NCI-H1105 treated with DMSO at 0.1 percent for 48 hours (cell line): ENCODE data around the gene CENPA.
"Not testable (repeated sequence)": the region's sequence is repeated elsewhere in the genome, so short reads cannot be mapped to it uniquely, and the experiment has no call there.

Source experiments
- DNase-seq: peaks from one replicate; lab custom pipeline; 2025; lab: John Stamatoyannopoulos, UW

Gene CENPA

DNA sequence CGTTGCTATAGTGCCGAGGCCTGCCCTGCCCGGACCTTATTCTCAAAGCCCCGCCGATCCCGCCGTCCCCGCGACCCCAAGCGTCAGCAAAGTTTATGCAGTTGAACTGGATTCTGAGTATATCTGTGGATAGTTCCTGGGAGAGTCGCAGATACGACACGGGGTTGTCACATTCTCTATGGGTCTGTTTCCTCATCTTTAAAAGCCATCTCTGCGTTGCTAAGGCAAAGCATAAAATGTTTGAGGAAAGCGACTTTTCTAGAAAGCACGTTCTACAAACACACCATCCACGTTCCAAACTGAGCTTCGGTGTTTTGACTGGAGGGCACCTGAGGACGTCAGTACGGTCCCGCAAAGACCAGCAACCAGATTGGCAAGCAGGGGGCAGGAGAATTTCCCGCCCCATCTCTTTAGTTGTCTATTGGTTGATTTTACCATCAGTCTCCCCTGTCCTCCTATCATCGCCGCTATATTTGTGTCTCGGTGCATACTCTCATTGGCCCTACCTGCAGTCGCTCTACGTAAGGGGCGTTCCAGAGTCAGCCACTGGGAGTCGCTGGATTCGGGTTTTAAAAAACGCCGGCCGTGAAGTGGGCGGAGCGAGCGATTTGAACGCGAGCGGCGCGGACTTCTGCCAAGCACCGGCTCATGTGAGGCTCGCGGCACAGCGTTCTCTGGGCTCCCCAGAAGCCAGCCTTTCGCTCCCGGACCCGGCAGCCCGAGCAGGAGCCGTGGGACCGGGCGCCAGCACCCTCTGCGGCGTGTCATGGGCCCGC is at the start of gene CENPA:
TSS of gene CENPA (plus strand) at position 626 of the 776 bp plus-strand sequence. CDS start at position 767, 141 bp downstream.
- peak; percentile 96 for DNase-seq

DNA sequence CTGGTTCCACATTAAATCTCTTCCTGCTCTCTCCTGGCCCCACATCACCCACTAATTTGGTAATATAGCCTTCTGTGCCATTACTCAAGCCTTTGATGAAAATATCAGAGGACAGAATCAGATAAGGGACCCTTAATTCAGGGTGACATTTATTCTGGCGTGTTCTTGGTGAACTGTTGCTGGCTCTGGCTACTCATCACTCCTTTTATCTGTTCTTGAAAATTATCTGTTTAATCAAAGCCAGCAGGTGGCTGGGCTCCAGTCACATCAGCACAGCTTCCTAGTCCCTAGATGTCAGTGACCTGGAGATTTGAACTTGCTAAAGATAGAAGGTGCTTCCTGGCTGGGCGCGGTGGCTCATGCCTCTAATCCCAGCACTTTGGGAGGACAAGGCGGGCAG is 48.6 kb upstream of the CENPA start:
- no peak for DNase-seq

DNA sequence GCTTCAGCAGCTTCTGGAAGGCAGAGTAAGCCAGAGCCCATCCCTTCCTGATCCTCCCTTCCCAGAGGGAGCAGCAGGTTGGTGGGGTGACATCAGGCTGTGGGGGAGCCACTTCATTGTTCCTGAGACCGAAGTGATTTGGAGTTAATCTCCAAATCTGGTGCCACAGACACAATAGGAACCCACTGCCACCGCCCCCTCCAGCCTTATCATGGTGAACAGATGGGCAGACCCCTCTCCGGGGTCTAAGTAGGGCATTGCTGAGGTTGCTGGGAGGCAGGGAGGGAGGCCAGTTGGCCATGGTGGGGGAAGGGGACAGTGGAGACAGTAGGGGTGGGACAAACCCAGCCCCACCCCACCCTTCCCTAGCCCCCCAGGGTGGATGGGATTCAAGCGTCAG is 47.4 kb upstream of the CENPA start:
- no peak for DNase-seq

DNA sequence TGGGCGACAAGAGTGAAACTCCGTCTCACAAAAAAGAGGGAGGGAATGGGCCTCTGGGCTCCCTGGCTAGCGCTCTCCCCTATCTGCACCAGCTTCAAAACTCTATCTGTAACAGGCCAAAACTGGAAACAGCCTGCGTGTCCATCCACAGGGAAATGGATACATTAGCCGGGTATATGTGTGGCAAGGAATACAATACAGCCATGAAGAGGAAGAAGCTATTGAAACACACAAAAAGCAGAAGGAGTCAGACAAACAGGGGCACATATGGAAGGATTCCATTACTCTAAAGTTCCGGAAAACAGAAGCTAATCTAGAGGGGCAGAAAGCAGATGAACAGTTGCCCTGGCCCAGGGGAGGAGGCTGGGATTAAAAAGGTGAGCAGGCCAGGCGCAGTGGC is 46.3 kb upstream of the CENPA start:
- DNase-seq: no peak

DNA sequence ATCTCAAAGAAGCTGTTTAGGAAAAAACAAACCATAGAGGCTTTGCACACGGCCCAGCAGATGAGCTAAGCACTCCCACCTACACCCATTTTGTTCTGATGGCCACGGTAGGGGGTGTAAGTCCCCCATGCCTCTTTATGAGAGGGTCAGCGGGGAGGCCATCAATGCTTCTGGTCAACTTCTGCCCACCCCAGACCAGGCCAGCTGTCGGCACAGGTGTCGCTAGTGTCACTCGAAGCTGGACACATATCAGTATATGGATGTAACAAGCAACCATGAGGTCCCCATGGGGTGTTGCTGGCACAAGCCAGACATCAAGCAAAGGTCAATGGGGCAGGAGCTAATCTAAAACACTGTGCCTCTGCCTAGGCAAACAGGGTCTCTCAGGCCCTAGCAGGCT is 45.5 kb upstream of the CENPA start:
- no peak for DNase-seq

DNA sequence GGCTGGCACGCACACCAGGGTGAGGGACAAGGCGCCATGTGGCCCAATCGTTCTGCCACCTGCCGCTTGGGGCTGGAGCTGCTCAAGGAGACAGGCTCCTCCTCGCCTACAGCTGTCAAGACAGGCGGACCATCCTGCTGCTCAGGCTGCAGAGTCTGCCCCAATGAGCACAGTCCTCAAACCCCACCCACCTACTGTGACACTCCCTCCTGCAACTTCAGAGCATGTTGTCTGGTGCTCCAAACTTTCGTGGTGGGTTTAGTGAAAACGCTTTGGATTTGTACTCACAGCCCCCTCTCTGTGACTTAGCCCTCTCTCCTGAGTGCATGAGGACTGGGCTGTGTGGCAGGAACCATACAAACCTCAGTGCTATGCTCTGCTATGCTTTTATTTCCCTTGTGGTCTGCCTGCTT is 45.0 kb upstream of the CENPA start:
- DNase-seq: no peak

DNA sequence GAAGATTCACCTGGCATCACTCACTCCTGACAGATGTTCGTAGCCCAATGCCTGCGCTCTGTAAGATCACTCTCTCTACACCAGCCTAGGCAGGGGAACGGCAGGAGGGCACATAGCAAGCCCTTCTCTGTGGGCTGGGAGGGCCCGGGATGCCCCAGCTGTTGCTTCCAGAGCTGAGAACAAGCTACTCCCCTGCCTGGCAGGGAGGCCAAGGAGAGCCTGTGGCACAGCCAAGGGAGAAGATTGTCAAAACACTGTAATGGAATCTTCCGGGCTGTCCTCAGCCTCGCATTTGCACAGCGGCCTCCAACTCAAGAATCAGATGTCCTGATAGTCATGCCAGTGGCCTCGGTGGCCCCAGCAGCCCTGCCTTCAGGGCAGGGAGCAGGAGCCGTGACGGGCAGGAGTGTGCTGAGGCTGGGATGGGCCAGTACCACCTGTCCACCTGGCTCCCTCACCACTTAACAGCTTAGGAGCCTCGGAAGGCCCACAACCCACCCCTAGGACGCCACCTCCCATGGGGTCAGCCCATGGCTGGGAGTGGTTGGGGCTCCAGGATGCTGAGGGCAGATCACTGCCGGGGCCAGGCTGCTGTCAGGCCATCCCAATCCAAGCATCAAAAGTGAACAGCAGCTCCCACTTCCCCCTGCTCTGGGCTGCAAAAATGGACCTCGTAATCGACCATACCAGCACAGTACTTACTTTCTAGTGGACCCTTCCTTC is 43.6 kb upstream of the CENPA start:
- DNase-seq: no peak

DNA sequence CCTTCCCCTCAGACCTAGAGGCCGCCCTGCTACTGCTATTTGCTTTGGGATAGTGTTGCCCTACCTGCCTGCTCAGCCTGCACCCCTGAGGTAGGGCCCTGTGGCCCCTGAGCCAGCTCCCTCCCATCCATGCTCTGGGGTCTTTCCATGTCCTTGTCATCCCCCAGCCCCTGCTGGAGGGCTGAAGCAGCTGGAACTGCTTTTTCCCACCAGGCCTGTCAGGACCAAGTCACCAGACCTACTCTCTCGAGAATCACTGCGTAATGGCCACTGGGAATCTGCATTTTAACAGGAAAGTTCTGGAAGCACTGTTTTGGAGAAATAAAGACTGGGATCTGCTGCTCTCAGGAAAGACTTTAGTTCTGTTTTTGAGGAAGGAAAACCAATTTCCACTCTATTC is 42.0 kb upstream of the CENPA start:
- DNase-seq: no peak

DNA sequence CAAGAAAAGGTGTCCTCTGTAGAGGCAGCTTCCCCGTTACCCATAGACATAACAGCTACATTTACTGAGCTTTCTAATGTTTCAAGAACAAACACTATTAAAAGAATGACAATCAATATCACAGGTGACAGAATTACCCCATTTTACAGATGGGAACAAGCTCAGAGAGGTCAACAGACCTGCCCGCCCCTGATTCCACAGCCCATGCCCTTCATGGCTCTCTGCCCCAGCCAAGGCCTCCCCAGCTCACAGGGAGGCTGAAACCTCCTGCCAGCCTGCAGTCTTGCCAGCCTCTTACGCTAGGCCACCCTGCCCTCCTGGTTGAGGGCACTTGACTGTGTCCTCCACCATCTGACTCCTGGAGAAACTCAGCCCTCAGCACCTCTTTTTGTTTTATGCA is 40.9 kb upstream of the CENPA start:
- DNase-seq: no peak

DNA sequence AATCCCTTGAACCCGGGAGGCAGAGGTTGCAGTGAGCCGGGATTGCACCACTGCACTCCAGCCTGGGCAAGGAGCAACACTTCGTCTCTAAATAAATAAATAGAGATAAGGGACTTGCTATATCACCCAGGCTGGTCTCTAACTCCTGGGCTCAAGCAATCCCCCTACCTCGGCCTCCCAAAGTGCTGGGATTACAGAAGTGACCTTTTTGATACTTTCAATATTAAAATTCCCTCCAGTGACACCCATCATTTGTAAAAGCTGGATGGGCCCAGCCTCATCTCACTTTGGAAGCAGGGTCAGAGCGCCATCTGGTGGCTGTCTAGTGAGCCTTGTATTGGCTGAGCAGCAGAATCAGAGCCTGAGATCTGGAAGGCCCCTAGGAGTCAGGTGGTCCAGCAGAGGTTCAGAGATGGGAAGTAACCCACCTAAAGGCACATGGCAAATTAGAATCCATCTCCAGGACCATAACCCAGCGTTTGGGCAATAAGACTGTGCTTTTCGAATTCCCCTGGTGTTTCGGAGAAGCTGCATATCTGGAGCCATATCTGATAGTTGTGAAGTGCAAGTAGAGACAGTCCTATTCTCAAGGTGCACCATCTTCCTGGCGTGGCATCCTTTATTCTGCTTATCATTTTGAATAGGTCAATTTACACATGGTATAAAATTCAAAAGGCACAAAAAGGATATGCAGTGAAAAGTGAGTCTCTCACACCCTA is 40.1 kb upstream of the CENPA start:
- peak; percentile 61 for DNase-seq

DNA sequence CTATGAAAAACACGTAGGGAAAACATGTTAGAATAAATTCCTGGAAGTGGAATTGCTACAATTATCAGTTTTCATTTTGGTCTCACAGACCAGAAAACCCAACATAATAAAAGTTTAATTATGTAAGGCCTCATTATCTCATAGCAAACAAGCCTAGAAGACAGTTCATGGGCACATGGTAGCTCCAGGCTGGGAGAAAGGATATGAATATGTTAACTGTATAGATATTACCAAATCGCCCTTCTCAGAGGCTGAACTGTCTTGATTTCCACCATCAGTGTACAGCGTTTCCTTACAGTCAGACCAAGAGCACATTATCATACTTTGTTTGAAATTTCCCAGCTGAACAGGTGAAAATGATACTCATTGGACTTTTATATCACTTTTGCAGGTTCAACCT is 38.9 kb upstream of the CENPA start:
- DNase-seq: no peak

DNA sequence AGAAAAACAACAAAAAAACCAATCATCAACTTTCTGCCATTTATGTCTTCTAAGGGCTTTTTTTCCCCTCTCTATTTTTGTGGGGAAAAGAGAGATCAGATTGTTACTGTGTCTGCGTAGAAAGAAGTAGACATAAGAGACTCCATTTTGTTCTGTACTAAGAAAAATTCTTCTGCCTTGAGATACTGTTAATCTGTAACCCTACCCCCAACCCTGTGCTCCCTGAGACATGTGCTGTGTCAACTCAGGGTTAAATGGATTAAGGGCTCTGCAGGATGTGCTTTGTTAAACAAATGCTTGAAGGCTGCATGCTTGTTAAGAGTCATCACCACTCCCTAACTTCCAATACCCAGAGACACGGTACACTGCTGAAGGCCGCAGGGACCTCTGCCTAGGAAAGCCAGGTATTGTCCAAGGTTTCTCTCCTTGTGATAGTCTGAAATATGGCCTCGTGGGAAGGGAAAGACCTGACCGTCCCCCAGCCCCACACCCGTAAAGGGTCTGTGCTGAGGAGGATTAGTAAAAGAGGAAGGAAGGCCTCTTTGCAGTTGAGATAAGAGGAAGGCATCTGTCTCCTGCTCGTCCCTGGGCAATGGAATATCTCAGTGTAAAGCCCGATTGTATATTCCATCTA is 36.0 kb upstream of the CENPA start:
- not testable (repeated sequence) for DNase-seq

DNA sequence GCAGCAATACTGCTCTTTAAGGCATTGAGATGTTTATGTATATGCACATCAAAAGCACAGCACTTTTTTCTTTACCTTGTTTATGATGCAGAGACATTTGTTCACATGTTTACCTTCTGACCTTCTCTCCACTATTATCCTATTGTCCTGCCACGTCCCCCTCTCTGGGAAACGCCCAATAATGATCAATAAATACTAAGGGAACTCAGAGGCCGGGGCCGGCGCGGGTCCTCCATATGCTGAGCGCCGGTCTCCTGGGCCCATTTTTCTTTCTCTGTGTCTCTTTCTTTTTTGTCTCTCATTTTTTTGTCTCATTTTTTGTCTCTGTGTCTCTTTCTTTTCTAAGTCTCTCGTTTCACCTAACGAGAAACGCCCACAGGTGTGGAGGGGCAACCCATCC is 35.4 kb upstream of the CENPA start:
- not testable (repeated sequence) for DNase-seq

DNA sequence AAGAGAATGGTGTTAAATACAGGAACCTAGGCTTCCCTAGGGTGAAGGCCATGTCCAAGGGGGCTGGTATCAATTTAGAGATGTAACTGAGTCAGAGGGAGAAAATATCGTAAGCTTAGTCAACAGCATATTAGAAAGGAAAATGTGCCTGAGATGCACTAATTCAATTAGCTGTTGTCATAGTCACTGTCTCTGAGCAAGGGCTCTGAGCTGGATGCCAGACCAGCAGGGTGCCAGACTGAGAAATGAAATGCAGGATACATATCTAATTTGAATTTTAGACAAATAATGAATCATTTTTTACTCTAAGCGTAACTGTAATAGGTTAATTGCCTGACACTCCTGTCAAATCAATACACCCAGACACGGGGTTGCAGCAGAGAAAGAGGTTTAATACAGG is 33.2 kb upstream of the CENPA start:
- no peak for DNase-seq

DNA sequence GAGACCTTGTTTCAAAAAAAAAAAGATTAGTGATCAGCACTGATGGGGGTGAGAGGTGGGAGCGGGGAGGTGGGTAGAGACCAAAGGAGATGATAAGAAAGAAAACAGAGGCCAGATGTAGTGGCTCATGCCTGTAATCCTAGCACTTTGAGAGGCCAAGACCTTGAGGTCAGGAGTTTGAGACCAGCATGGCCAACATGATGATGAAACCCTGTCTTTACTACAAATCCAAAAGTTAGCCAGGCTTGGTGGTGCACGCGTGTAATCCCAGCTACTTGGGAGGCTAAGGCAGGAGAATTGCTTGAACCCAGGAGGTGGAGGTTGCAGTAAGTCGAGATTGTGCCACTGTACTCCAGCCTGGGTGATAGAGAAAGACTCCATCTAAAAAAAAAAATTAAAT is 31.3 kb upstream of the CENPA start:
- DNase-seq: no peak

DNA sequence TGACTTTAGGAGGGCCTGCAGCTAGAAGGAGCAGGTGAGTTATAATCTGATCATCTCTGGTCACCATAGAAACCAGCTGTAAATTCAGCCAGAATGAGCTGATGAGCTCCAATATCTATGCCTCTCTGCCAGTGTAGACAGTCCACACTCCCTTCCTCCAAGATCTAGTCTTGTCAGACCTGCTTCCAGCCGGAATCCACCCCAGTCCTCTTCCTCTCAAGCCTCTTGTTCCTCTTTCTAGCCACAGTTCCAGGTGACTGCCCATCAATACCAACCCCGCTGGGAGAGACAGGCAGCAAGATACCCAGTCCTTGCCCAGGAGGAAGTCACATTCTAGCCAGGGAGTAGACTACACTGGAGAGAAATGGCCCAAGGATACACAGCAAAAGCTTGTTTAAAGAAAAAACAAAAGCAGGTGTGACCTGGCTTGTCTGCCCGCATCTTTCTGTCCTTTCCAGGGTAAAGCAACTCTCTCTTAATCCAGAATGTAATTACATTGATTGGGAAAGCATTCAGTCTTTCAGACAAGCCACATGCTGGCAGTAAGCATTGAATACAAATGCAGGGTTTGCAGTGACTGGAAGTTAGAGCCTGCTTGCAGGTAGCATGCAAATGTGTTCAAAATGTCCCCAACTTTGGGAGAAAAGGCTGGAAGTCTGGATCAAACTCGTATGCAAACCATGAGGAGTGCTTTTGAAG is 30.7 kb upstream of the CENPA start:
- no peak for DNase-seq

DNA sequence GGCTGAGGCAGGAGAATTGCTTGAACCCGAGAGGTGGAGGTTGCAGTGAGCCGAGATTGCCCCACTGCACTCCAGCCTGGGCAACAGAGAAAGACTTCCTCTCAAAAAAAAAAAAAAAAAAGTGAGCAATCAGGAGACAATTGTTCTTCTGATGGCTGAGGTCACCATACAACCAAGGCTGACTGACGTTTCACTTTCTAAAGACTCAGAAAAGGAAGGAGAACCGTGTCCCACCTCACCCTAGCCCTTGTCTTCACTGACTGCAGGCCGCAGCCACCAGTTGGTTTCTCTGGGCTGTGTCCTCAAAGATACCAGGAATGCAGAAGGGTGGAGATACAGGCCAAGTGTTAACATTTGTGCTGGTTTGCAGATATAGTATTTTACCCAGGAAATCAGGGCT is 29.5 kb upstream of the CENPA start:
- DNase-seq: no peak

DNA sequence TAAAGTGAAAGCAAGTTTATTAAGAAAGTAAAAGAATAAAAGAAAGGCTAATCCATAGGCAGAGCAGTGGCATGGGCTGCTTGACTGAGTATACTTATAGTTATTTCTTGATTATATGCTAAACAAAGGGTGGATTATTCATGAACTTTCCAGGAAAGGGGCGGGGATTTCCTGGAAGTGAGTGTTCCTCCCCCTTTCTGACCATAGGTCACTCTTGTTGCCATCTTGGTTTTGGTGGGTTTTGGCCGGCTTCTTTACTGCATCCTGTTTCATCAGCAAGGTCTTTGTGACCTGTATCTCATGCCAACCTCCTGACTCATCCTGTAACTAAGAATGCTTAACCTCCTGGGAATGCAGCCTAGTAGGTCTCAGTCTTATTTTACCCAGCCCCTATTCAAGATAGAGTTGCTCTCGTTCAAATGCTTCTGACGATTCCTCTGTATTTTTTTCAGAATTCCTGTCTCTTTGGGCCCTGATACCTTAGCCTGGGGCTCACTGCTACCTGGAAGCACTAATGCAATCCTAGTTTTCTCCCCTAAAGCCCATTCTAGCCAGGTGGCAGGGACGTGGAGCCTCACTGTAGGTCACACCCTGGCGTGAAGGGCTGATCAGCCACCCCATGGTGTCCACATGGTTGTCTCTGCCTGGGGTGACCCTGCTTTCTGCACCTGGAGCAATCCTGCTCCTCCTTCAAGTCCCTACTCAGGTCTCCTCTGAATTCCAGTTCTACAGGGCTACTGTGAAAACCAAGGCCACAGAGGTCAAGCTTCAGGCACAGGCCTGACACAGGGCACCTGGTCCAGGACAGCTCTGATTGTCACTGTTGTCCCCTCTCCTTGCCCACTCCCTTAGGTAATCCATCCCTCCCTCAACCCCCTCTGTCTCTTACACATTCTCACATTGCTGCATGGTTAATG is 27.7 kb upstream of the CENPA start:
- no peak for DNase-seq

DNA sequence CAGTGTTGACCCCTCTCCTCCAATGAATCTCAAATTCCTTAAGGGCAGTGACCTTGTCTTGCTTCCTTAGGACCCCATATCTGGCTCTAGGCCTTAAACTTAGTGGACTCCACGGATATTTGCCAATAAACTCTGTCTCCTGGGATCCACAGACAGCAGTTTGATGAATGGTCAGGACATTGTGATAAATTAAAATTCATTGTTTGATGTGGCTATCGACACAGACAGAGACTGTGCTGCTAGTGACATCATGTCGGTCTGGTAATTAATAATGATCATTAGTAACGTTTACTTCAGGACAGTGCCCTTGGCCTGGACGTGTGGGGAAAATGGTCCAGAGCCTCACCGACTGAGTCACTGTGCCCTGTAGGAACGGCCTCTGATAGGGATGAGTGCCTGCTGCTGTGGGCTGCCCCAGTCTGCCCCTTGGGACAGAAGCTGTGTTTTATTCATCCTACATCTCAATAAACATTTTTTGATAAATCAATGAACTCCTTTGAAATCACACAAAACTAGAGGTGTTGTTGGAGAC is 27.0 kb upstream of the CENPA start:
- DNase-seq: no peak

DNA sequence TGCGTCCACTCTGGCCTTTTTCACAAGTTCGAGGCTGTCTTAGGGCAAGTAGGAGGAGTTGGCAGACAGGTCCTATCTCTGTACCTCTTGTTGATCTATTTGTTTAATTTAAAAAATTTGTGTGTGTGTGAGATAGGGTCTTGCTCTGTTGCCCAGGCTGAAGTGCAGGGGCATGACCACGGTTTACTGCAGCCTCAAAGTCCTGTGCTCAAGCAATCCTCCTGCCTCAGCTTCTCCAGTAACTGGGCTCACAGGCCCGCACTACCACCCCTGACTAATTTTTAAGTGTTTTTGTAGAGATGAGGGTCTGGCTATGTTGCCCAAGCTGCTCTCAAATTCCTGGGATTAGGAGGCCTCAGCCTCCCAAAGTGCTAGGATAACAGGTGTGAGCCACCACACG is 26.0 kb upstream of the CENPA start:
- no peak for DNase-seq

DNA sequence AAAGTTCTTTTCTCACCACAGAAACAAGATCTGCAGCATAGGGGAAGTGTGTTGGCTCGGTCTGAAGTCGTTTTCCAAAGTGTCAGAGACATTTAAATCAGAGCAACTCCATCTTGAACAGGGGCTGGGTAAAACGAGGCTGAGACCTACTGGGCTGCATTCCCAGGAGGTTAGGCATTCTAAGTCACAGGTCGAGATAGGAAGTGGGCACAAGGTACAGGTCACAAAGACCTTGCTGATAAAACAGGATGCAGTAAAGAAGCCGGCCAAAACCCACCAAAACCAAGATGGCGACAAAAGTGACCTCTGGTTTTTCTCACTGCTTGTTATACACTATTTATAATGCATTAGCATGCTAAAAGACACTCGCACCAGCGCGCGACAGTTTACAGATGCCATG is 24.9 kb upstream of the CENPA start:
- DNase-seq: not testable (repeated sequence)
